Measurements from ENCODE around the gene LRCOL1.
"Not testable (repeated sequence)": the region's sequence is repeated elsewhere in the genome, so short reads cannot be mapped to it uniquely, and the experiment has no call there.

LRCOL1 gene

GRCh38 chr12:132600048-132601032 is 10.0 kb downstream of the LRCOL1 start:
- DNase-seq (ENCODE audit: low read depth), result no peak

GRCh38 chr12:132599502-132599901 is 10.9 kb downstream of the LRCOL1 start:
- not testable (repeated sequence) for DNase-seq (ENCODE audit: low read depth)

DNA sequence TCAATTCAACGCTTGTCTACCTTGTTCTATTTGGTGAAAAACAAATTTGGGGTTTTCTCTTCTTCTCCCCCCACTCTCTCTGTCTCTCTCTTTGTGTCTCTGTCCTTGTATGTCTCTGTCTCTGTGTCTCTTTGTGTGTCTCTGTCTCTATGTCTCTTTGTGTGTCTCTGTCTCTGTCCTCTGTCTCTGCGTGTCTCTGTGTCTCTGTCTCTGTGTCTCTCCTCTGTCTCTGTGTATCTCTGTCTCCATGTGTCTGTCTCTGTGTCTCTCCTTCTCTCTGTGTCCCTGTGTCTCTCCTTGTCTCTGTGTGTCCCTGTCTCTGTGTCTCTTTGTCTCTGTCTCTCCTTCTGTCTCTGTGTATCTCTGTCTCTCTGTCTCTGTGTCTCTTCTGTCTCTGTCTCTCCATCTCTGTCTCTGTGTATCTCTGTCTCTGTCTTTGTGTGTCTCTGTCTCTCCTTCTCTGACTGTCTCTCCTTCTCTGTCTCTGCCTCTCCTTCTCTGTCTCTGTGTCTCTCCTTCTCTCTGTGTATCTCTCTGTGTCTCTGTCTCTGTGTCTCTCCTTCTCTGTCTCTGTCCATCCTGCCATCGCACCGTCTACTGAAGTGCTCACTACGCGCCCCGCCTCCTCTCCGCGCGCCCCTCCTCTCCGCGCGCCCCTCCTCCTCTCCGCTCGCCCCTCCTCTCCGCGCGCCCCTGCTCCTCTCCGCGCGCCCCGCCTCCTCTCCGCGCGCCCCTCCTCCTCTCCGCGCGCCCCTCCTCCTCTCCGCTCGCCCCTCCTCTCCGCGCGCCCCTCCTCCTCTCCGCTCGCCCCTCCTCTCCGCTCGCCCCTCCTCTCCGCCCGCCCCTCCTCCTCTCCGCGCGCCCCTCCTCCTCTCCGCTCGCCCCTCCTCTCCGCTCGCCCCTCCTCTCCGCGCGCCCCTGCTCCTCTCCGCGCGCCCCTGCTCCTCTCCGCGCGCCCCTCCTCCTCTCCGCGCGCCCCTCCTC is 12.8 kb downstream of the LRCOL1 start:
- DNase-seq (ENCODE audit: low read depth), result no peak

DNA sequence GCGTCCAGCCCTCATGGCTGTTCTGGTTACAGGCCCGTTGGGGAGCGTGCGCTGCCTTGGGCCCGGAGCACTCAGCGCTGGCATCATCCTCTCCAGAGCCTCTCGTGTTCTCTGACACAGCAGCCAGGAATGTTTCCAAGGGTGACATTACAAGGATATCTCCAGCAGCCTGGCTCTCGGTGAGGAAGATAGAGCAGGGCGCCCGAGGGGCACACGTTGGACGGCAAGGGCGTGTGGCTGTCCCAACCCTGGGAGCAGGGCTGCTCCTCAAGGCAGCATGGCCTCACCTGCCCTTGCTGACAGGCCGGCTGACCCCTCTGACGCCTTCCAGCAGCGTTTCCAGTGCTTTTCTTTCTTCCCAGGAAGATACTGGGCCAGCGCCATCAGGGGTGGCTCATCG is 14.4 kb downstream of the LRCOL1 start:
- DNase-seq (ENCODE audit: low read depth), result no peak

DNA sequence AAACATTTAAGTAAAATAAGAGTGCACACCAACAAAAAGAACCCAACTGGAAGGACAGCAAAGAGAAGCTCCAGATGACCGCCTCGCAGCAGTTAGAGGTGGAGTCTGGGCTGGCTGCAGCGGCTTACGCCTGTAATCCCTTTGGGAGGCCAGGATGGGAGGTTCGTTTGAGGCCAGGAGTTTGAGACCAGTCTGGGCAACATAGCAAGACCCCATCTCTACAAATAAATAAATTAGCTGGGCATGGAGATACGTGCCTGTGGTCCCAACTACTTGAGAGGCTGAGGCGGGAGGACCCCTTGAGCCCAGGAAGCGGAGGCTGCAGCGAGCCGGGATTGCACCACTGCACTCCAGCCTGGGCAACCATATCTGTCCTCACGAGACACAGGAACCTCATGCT is 15.2 kb downstream of the LRCOL1 start:
- DNase-seq (ENCODE audit: low read depth), result no peak

- DNase-seq (ENCODE audit: low read depth), result peak; percentile 23
Measured at GRCh38 chr12:132593938-132594358, 16.4 kb downstream of the LRCOL1 start.

DNA sequence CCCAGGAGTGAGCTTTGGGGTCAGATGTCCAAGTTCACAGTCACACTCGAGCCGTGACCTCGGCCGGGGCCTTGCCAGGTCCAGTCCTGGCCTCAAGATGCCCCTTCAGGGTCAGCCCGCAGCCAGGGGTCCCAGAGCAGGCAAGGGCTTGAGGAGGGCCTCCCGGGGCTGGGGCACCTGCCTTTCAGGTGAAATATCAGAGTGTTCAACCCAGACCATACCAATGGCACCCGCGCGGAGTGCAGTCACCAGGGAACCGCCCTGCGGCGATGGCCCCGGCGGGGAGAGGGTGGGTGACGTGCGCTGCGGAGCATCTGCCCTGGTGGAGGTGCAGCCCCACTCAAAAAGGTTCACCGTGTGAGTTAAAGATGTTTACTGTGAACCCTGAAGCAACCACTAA is 16.9 kb downstream of the LRCOL1 start:
- DNase-seq (ENCODE audit: low read depth), result no peak

DNA sequence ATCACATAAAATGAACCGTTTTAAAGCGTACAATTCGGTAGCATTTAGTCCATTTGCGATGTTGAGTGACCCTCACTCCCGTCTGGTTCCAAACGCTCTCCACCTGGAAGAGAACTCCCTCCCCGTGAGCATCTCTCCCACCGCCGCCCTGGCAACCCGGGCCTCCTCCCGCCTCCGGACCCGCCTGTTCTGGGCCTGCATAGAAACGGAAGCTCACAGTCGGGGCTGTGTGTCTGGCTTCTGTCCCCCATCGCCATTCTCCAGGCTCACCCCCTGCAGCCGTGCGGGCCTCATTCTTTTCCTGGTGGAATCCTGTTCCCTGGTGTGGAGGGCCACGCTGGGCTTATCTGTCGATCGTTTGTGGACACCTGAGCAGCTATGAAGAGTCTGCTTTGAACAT is 17.3 kb downstream of the LRCOL1 start:
- no peak for DNase-seq (ENCODE audit: low read depth)

- DNase-seq (ENCODE audit: low read depth), result no peak
Measured at GRCh38 chr12:132592282-132592970, 18.0 kb downstream of the LRCOL1 start.

DNA sequence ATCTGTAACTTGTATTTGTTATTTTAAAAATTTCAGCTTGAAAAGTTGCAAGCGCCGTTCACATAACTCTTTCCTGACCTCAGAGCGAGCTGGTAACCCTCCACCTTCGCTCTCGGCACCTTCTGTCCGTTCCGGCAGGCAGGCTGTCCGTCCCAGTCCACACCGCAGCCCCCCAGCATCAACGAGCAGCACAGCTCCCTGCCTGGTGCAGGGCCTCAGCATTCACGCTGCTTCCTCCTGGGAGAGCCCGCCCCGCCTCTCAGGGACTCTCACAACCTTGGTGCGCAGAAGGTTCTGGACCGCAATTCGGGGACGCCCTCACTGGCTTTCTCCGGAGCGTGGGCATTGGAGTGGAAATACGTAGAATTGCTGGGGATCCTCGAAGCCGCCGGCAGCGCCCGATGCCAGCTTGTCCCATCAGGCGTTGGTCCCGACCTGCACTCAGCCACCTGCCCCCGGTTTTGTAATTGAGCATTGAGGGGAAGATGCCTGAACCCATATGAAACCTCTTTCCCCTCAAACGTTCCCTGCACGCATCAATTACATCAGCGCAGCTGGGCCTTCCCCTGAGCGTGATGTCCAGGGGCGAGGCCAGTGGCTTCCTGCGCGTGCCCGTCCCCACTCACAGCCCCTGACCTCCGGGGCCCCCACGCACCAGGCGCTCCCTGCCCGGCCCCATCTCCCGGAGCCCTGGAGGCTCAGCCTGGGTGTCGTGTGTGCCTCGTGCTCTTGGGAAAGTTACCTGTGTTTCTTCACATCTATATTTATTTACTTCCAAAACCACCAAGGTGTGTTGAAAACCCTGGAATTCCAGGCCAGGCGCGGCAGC is 19.1 kb downstream of the LRCOL1 start:
- DNase-seq (ENCODE audit: low read depth), result no peak

- DNase-seq (ENCODE audit: low read depth), result no peak
Measured at GRCh38 chr12:132588821-132589669, 21.3 kb downstream of the LRCOL1 start.

DNA sequence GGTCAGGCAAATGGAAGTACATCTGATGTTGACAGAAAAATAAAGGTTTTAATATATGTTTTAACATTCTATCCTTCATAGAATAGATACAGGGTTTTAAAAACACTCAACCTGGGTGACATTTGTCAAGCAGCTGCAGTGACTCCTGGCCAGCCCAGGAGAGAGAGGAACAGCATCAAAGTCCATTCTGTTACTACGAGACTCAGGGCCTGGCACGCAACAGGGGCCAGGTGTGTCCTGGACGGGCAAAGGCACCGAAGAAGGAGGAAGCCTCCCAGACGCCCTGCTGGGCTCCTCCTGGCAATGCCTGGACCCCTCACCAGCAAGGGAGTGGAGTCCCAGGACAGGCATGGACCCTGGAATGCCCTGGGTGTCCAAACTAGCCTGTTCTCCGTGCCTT is 22.1 kb downstream of the LRCOL1 start:
- DNase-seq (ENCODE audit: low read depth), result no peak

DNA sequence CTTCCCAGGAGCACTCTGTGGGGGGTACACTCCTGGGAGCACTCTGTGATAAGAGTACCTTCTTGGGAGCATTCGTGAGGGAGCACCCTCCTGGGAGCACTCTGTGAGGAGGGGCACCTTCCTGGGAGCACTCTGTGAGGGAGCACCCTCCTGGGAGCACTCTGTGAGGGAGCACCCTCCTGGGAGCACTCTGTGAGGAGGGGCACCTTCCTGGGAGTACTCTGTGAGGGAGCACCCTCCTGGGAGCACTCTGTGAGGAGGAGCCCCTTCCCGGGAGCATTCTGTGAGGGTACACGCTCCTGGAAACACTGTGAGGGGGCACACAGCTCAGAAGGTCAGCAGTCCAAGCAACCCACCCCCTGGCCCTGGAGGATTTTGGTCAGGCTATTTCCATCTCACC is 22.6 kb downstream of the LRCOL1 start:
- DNase-seq (ENCODE audit: low read depth), result no peak

GRCh38 chr12:132586929-132587328 is 23.5 kb downstream of the LRCOL1 start:
- no peak for DNase-seq (ENCODE audit: low read depth)

DNA sequence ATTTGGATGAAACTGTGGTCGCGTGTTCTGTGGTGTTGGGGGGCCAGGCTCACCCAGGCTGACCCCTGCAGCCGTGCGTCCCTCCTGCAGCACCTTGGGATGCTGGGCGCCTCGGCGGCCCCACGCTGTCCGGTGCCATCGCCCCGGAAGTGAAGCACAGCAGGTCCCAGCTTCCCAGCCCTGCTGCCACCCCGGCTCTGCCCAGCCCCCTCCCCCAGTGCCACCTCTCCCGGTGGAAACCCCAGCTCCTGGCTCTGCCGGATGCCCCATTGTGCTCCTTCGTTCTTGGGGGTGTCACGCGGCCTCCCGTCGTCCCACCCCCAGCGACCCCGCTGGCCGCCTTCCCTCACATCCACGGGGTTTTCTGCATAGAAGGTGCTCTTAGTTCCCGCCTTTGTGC is 25.2 kb downstream of the LRCOL1 start:
- DNase-seq (ENCODE audit: low read depth), result no peak

DNA sequence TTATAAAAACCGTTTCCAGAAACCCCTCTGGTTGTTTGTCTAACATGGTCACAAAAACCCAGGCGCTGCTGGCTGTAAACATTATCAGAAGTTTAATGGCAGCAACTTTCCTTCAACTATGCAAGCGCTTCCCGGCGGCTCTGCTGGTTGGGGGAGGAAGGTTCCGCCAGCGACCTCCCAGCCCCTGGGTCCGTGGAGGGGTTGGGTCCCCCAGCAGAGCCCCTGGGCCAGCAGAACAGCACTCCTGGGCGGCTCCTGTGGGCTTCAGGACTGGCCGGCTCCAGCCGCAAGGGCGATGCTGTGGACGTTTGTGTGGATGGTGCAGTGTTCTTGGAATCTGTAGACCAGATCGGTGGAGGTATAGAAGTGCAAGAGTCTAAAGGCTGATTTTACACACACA is 26.0 kb downstream of the LRCOL1 start:
- no peak for DNase-seq (ENCODE audit: low read depth)

DNA sequence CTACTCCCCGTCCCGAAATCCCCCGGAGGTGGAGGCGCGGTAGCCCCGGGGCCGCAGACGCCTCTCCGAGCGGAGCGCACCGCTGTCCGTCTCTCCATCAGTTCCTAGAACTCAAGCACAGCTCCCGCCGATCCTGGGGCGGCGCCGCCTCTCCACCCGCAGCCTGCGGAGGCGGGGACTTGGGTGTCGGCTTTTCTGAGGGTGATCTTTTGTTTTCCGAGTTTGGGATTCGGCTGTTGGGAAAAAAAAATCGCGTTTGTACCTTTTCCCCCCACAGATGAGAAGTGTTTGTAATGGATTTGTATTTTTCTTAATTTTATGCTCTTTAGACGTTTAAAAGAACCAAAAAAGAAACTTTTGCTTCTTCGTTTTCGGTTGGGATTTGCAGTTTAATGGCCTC is 26.6 kb downstream of the LRCOL1 start:
- no peak for DNase-seq (ENCODE audit: low read depth)

DNA sequence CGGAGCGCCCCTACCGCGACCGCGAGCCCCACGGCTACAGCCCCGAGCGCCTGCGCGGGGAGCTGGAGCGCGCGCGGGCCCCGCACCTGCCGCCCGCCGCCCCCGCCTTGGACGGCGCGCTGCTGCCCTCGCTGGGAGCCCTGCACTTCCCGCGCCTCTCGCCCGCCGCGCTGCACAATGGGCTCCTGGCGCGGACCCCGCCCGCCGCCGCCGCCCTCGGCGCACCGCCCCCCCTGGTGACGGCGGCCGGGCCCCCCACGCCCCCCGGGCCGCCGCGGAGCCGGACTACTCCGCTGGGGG is 27.0 kb downstream of the LRCOL1 start:
- DNase-seq (ENCODE audit: low read depth), result no peak

DNA sequence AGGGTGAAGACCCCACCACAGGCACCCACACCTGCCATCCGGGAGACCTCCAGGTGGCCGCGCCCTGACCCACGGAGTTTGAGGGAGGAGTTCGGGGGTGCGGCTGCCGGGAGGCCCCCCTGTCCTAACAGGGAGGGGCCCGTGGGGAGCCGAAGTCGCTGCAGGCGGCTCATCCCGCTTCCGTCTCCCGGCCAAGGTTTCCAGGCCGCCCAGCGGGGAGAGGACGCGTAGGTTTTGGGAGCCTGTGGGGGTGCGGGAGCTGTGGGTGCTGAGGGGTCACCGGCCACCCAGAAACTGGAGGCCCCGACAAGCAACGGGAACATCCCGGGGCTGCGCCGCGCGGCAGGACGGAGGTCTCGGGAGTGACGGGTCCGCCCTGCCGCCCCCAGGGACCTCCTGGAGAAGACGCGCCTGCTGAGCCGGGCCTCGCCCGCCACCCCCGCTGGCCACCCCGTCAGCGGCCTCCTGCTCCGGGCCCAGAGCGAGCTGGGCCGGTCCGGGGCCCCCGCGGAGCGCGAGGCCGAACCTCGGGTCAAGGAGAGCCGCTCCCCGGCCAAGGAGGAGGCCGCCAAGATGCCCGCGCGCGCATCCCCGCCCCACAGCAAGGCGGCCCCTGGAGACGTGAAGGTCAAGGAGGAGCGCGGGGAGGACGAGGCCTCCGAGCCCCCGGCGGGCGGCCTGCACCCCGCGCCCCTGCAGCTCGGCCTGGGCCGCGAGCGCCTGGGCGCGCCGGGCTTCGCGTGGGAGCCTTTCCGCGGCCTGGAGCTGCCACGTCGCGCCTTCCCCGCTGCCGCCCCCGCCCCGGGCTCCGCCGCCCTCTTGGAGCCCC is 27.6 kb downstream of the LRCOL1 start:
- DNase-seq (ENCODE audit: low read depth), result no peak

- DNase-seq (ENCODE audit: low read depth), result no peak
Measured at GRCh38 chr12:132582058-132582420, 28.3 kb downstream of the LRCOL1 start.
